H9 (cell line): ENCODE measurements around the gene SSBP2. TPM values are rescaled to one million over a fixed set of nuclear protein-coding genes. Genes with fewer than 3 reads are reported as not detected.

ENCODE experiments used
- DNase-seq: peaks from one replicate; pipeline ENCODE4 v3.0.0-alpha.2; 2017
- H2AFZ ChIP-seq: one replicate; pipeline ENCODE4 v1.6.1; 2013; ENCODE audit warnings: mild to moderate bottlenecking, low read length, control low read depth, moderate library complexity
- H2AK5ac ChIP-seq: 2 replicates; pipeline ENCODE4 v1.6.1; 2013; ENCODE audit warnings: low read length, control low read depth, mixed read lengths; ENCODE audit not compliant: insufficient read length
- H2BK120ac ChIP-seq: one replicate; pipeline ENCODE4 v1.6.1; 2013; ENCODE audit warnings: low read depth, mild to moderate bottlenecking, low read length, control low read depth, inconsistent platforms; ENCODE audit not compliant: poor library complexity, severe bottlenecking
- H2BK12ac ChIP-seq: 2 replicates; pipeline ENCODE4 v1.6.1; 2013; ENCODE audit warnings: low read length, control low read depth, mixed read lengths, low read depth; ENCODE audit not compliant: insufficient read length
- H2BK15ac ChIP-seq: 2 replicates; pipeline ENCODE4 v1.6.1; 2013; ENCODE audit warnings: low read depth, low read length, control low read depth
- H2BK20ac ChIP-seq: one replicate; pipeline ENCODE4 v1.6.1; 2013; ENCODE audit warnings: low read depth, mild to moderate bottlenecking, low read length, control low read depth, inconsistent platforms; ENCODE audit not compliant: poor library complexity, severe bottlenecking
- H2BK5ac ChIP-seq: 2 replicates; pipeline ENCODE4 v1.6.1; 2013; ENCODE audit warnings: low read length, control low read depth, mixed read lengths; ENCODE audit not compliant: insufficient read length
- H3K14ac ChIP-seq: 2 replicates; pipeline ENCODE4 v1.6.1; 2013; ENCODE audit warnings: low read length, control low read depth; ENCODE audit not compliant: insufficient read depth
- H3K18ac ChIP-seq: 2 replicates; pipeline ENCODE4 v1.6.1; 2013; ENCODE audit warnings: low read depth, mild to moderate bottlenecking, mixed read lengths, low read length, control low read depth; ENCODE audit not compliant: insufficient read length
- H3K23ac ChIP-seq: 2 replicates; pipeline ENCODE4 v1.6.1; 2013; ENCODE audit warnings: low read length, control low read depth, mixed read lengths, low read depth; ENCODE audit not compliant: insufficient read length
- H3K23me2 ChIP-seq: 2 replicates; pipeline ENCODE4 v1.6.1; 2013; ENCODE audit warnings: low read depth, mild to moderate bottlenecking, mixed read lengths, low read length, control low read depth; ENCODE audit not compliant: insufficient read length, poor library complexity, severe bottlenecking
- H3K27ac ChIP-seq: 2 replicates; pipeline ENCODE4 v1.5.1; 2013; ENCODE audit warnings: low read length, control low read depth, mixed read lengths, low read depth; ENCODE audit not compliant: insufficient read length
- H3K27me3 ChIP-seq: 2 replicates; pipeline ENCODE4 v1.6.1; 2013; ENCODE audit warnings: low read length, control low read depth, inconsistent platforms; ENCODE audit not compliant: insufficient read depth
- H3K4ac ChIP-seq: 2 replicates; pipeline ENCODE4 v1.6.1; 2013; ENCODE audit warnings: low read depth, mild to moderate bottlenecking, control low read depth, inconsistent platforms, low read length, moderate library complexity
- H3K4me1 ChIP-seq: 2 replicates; pipeline ENCODE4 v1.6.1; 2013; ENCODE audit warnings: low read length, control low read depth, inconsistent platforms; ENCODE audit not compliant: insufficient read depth
- H3K4me2 ChIP-seq: 2 replicates; pipeline ENCODE4 v1.6.1; 2013; ENCODE audit warnings: low read length, control low read depth, mixed read lengths; ENCODE audit not compliant: insufficient read length, insufficient read depth
- H3K56ac ChIP-seq: 2 replicates; pipeline ENCODE4 v1.6.1; 2013; ENCODE audit warnings: low read depth, mild to moderate bottlenecking, mixed read lengths, low read length, control low read depth; ENCODE audit not compliant: insufficient read length
- H3K79me1 ChIP-seq: 2 replicates; pipeline ENCODE4 v1.6.1; 2013; ENCODE audit warnings: low read depth, mild to moderate bottlenecking, moderate library complexity, low read length, control low read depth, inconsistent platforms; ENCODE audit not compliant: insufficient read depth, poor library complexity, severe bottlenecking
- H3K79me2 ChIP-seq: 2 replicates; pipeline ENCODE4 v1.6.1; 2013; ENCODE audit warnings: low read length, control low read depth, inconsistent platforms; ENCODE audit not compliant: insufficient read depth
- H3K9ac ChIP-seq: 2 replicates; pipeline ENCODE4 v1.6.1; 2013; ENCODE audit warnings: low read length, control low read depth, mixed read lengths; ENCODE audit not compliant: insufficient read length; ENCODE audit errors: extremely low read depth
- H3K9me3 ChIP-seq: one replicate; pipeline ENCODE4 v1.6.1; 2013; ENCODE audit warnings: low read depth, low read length, inconsistent platforms; ENCODE audit not compliant: control insufficient read depth
- H3T11ph ChIP-seq: one replicate; pipeline ENCODE4 v1.6.1; 2013; ENCODE audit warnings: mild to moderate bottlenecking, low read length, control low read depth, inconsistent platforms
- H4K20me1 ChIP-seq: one replicate; pipeline ENCODE4 v1.6.1; 2013; ENCODE audit not compliant: control insufficient read depth, insufficient read length, insufficient read depth
- H4K5ac ChIP-seq: 2 replicates; pipeline ENCODE4 v1.6.1; 2013; ENCODE audit warnings: low read depth, mild to moderate bottlenecking, mixed read lengths, low read length, control low read depth; ENCODE audit not compliant: insufficient read length
- H4K8ac ChIP-seq: replicated peaks from 2 replicates; pipeline ENCODE4 v1.6.1; 2013; ENCODE audit warnings: low read length, control low read depth, mixed read lengths, low read depth; ENCODE audit not compliant: insufficient read length
- H4K91ac ChIP-seq: 2 replicates; pipeline ENCODE4 v1.6.1; 2013; ENCODE audit warnings: low read depth, mild to moderate bottlenecking, moderate library complexity, mixed read lengths, low read length, control low read depth; ENCODE audit not compliant: insufficient read length
- H3K27ac Mint-ChIP-seq, 3 experiments: 2 replicates in 2 of 3; 3 replicates in 1 of 3; pipeline ENCODE4 v1.8.0; 2020 to 2021; ENCODE audit warnings: mixed read lengths in 3 of 3, mild to moderate bottlenecking in 1 of 3, moderate library complexity in 1 of 3
- H3K27me3 Mint-ChIP-seq: 2 replicates; pipeline ENCODE4 v1.8.0; 2021; ENCODE audit warnings: low read depth, mild to moderate bottlenecking, moderate library complexity, mixed read lengths
- H3K36me3 Mint-ChIP-seq, 3 experiments: 2 replicates in 2 of 3; 3 replicates in 1 of 3; pipeline ENCODE4 v1.8.0; 2020 to 2021; ENCODE audit warnings: low read depth in 3 of 3, mixed read lengths in 3 of 3; ENCODE audit not compliant: insufficient read depth in 1 of 3
- H3K4me1 Mint-ChIP-seq, 2 experiments: 2 replicates each; pipeline ENCODE4 v1.8.0; 2020; ENCODE audit warnings: mixed read lengths in 2 of 2
- H3K4me3 Mint-ChIP-seq, 2 experiments: 2 replicates in 1 of 2; 3 replicates in 1 of 2; pipeline ENCODE4 v1.8.0; 2020 to 2021; ENCODE audit warnings: mild to moderate bottlenecking in 2 of 2, mixed read lengths in 2 of 2, moderate library complexity in 1 of 2
- H3K9me3 Mint-ChIP-seq, 2 experiments: 2 replicates in 1 of 2; 3 replicates in 1 of 2; pipeline ENCODE4 v1.8.0; 2020; ENCODE audit warnings: mild to moderate bottlenecking in 2 of 2, mixed read lengths in 2 of 2, moderate library complexity in 1 of 2
- CTCF ChIP-seq: fragments of 200-600 bp; sonication (generic); conservative IDR thresholded peaks from 3 replicates; pipeline ENCODE4 v1.8.0; 2021; ENCODE audit warnings: antibody characterized with exemption, mild to moderate bottlenecking
- WGBS: extraction: QIAGEN DNeasy Blood & Tissue Kit; methylation state at CpG from one replicate; pipeline ENCODE4 v1.1.7; 2013; ENCODE audit warnings: missing lambda C conversion rate, low lambda C conversion rate, mixed read lengths; ENCODE audit not compliant: insufficient read length; ENCODE audit errors: extremely low coverage; 5-methylcytosine and 5-hydroxymethylcytosine counted together
- total RNA-seq: library from RNA; stranded (reverse); gene quantifications from 2 replicates; pipeline ENCODE4 v1.2.1, GENCODE V29; 2021

Gene SSBP2
- total RNA-seq, 1 experiment from 2014 or later = 35.6 TPM

DNA sequence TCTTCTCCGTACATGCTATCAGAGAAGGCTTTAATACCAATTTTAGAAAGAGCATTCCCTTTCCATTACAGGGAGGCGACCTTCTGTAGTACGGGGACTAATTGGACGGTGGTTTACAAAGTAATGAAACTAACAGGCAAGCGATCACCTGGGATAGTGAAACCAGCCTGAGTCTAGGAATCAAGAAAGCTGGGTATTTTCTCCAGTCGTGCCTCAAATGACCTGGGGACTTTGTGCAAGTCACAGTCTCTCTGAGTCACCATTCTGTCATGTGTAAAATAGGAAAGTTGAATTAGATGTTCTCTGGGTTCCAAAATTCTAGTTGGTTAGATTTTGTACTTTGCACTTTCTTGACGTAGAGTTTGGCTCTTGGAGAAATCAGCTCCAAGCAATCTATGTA lies 22.7 kb upstream of the SSBP2 start:
- Mint-ChIP-seq H3K36me3 (peaks cover 3 to 9% (median 5%) of the 10 kb centered on the region in 3 experiments; a peak in 6 of 7 replicates), H3K27me3 (no peaks in the 10 kb centered on the region), H3K4me1 (peaks cover 0 to 1% of the 10 kb centered on the region in 2 experiments; a peak in 2 of 4 replicates), H3K27ac (no peak overlapping the region), H3K9me3 (peaks cover 7 to 12% of the 10 kb centered on the region in 2 experiments; a peak in 4 of 5 replicates), H3K4me3 (no peak overlapping the region)
- Histone ChIP-seq H3K9ac (no peak overlapping the region), H3K23me2 (no peaks in the 10 kb centered on the region), H2BK15ac (no peak overlapping the region), H3K23ac (no peak overlapping the region), H2BK5ac (no peak overlapping the region), H3K27ac (no peak overlapping the region), H3K79me1 (no peaks in the 10 kb centered on the region), H3K4me1 (no peaks in the 10 kb centered on the region; the same call in 1 of the 2 replicates), H4K20me1 (no peaks in the 10 kb centered on the region), H2AFZ (no peak overlapping the region), H3T11ph (no peak overlapping the region), H3K27me3 (no peaks in the 10 kb centered on the region), H3K56ac (no peak overlapping the region), H3K4me2 (no peak overlapping the region), H2AK5ac (no peak overlapping the region), H2BK120ac (no peak overlapping the region), H3K14ac (no peak overlapping the region), H4K5ac (no peak overlapping the region), H4K8ac (no peak overlapping the region), H2BK12ac (no peak overlapping the region), H3K9me3 (no peaks in the 10 kb centered on the region), H3K79me2 (no peaks in the 10 kb centered on the region), H3K18ac (no peak overlapping the region), H3K4ac (no peak overlapping the region), H2BK20ac (no peak overlapping the region), H4K91ac (no peak overlapping the region)
- WGBS = no CpG with 5 or more reads among the region's 7 CpGs
- DNase-seq = no peak
- TF ChIP-seq CTCF = no peak
